Measurements from ENCODE around the gene RSF1.

RSF1 gene

GRCh38 chr11:77704029-77704428, 116.5 kb downstream of the RSF1 start:
- no peaks in the 10 kb centered on the region for H3K9me3 ChIP-seq (ENCODE audit: control insufficient read depth, low read length)
- no peak overlapping the region for H3K4me3 ChIP-seq (ENCODE audit: insufficient read depth, low read depth, low read length)
- H3K27me3 ChIP-seq (ENCODE audit: control insufficient read depth, insufficient read depth, low read length, poor library complexity, severe bottlenecking), result no peaks in the 10 kb centered on the region
- H3K4me1 ChIP-seq (ENCODE audit: control insufficient read depth, insufficient read depth, low read length), result no peaks in the 10 kb centered on the region
- peaks cover 9% of the 10 kb centered on the region for H3K36me3 ChIP-seq (ENCODE audit: control insufficient read depth, insufficient read depth, low read length)
- H3K27ac ChIP-seq (ENCODE audit: insufficient read depth, low read depth, low read length, poor library complexity, severe bottlenecking), result no peak overlapping the region
- WGBS, 2 experiments, result 90 to 94% methylated on average over 3 of the region's 3 CpGs

DNA sequence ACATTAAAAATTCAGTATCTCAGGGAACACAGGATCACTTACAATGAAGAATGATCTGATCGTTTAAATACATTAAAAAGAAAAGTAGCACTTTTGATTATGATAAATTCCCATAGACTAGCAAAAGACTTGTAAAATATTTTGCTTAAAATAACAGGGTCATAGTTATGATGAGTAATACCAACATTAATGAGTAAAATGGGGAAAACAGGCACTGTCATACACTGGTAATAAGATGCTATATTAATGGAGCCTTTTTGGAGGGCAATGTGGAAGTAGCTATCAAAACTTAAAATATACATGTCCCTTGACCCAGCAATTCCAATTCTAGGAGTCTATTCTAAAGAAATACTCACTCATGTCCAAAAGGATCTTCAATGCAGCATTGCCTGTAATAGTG, 121.1 kb downstream of the RSF1 start:
- Histone ChIP-seq H3K27me3 (ENCODE audit: control insufficient read depth, insufficient read depth, low read length, poor library complexity, severe bottlenecking) (no peaks in the 10 kb centered on the region), H3K36me3 (ENCODE audit: control insufficient read depth, insufficient read depth, low read length) (peaks cover 21% of the 10 kb centered on the region), H3K9me3 (ENCODE audit: control insufficient read depth, low read length) (no peaks in the 10 kb centered on the region), H3K4me3 (ENCODE audit: insufficient read depth, low read depth, low read length) (no peak overlapping the region), H3K4me1 (ENCODE audit: control insufficient read depth, insufficient read depth, low read length) (no peaks in the 10 kb centered on the region), H3K27ac (ENCODE audit: insufficient read depth, low read depth, low read length, poor library complexity, severe bottlenecking) (no peak overlapping the region)
- WGBS, 2 experiments, result 100% methylated on average over 1 of the region's 1 CpG; no CpG with 5 or more reads in 1 of the 2 experiments

DNA sequence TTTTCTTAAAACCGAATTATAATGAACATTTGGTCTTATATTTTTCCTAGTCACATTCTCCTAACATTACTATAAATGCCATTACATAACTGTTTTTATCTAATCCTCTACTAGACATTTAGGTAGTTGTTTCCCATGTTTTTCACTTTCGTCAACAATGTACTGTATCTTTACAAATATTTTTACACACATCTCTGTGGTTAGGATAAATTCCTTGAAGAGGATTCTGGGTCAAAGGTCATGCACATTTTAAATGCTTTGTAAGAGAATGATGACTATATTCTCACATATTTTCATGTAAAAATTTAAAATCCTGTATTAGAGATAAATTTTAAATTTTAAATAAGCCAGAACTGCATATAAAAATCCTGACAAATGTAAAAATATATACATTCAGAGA, 121.6 kb downstream of the RSF1 start:
- H3K36me3 ChIP-seq (ENCODE audit: control insufficient read depth, insufficient read depth, low read length), result peaks cover 21% of the 10 kb centered on the region

DNA sequence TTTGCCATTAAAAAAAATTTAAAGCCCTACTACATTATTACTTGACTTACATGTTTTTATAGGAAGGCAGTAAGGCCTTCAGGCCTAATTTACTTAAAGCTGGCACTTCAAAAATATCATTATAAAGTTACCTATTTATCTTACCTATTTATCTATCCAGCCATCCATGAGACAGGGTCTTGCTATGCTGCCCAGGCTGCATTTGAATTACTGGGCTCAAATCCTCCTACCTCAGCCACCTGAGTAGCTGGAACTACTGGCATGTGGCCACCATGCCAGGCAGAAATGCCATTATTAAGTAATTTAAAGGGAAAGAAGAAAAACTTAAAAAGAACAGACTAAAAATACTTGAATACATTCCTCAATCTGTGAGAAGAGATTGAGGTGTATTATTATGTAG, 122.7 kb downstream of the RSF1 start:
- H3K27ac ChIP-seq (ENCODE audit: insufficient read depth, low read depth, low read length, poor library complexity, severe bottlenecking), result no peak overlapping the region
- H3K36me3 ChIP-seq (ENCODE audit: control insufficient read depth, insufficient read depth, low read length), result peaks cover 21% of the 10 kb centered on the region
- H3K4me1 ChIP-seq (ENCODE audit: control insufficient read depth, insufficient read depth, low read length), result no peaks in the 10 kb centered on the region

More for the DNA sequence above, 121.6 kb downstream of the RSF1 start:
- no peak overlapping the region for H3K27ac ChIP-seq (ENCODE audit: insufficient read depth, low read depth, low read length, poor library complexity, severe bottlenecking)
- no peaks in the 10 kb centered on the region for H3K9me3 ChIP-seq (ENCODE audit: control insufficient read depth, low read length)
- no peaks in the 10 kb centered on the region for H3K27me3 ChIP-seq (ENCODE audit: control insufficient read depth, insufficient read depth, low read length, poor library complexity, severe bottlenecking)
- 100% methylated on average over 1 to 2 of the region's 2 CpGs for WGBS, 2 experiments
- no peak overlapping the region for H3K4me3 ChIP-seq (ENCODE audit: insufficient read depth, low read depth, low read length)
- no peaks in the 10 kb centered on the region for H3K4me1 ChIP-seq (ENCODE audit: control insufficient read depth, insufficient read depth, low read length)

GRCh38 chr11:77695417-77695816, 125.1 kb downstream of the RSF1 start:
- no peaks in the 10 kb centered on the region for H3K9me3 ChIP-seq (ENCODE audit: control insufficient read depth, low read length)
- H3K4me3 ChIP-seq (ENCODE audit: insufficient read depth, low read depth, low read length), result no peak overlapping the region
- no peaks in the 10 kb centered on the region for H3K27me3 ChIP-seq (ENCODE audit: control insufficient read depth, insufficient read depth, low read length, poor library complexity, severe bottlenecking)
- H3K4me1 ChIP-seq (ENCODE audit: control insufficient read depth, insufficient read depth, low read length), result no peaks in the 10 kb centered on the region
- no CpG with 5 or more reads among the region's 1 CpG for WGBS, 2 experiments
- no peak overlapping the region for H3K27ac ChIP-seq (ENCODE audit: insufficient read depth, low read depth, low read length, poor library complexity, severe bottlenecking)
- peaks cover 12% of the 10 kb centered on the region for H3K36me3 ChIP-seq (ENCODE audit: control insufficient read depth, insufficient read depth, low read length)

More for the DNA sequence above, 122.7 kb downstream of the RSF1 start:
- Histone ChIP-seq H3K4me3 (ENCODE audit: insufficient read depth, low read depth, low read length) (no peak overlapping the region), H3K27me3 (ENCODE audit: control insufficient read depth, insufficient read depth, low read length, poor library complexity, severe bottlenecking) (no peaks in the 10 kb centered on the region), H3K9me3 (ENCODE audit: control insufficient read depth, low read length) (no peaks in the 10 kb centered on the region)

DNA sequence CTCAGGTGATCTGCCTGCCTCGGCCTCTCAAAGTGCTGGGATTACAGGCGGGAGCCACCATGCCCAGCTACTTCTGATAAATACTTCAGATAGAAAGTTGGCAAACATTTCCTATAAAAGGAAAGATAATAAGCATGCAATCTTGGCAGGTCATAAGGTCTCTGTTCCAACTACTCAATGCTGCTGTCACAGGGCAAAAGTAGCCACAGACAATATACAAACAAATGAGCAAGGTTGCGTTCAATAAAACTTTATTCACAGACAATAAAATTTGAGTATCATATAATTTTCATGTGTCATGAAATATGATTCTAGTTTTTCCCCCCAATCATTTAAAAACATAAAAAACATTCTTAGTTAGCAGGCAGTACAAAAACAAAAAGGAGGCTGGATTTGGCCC, 129.9 kb downstream of the RSF1 start:
- H3K27me3 ChIP-seq (ENCODE audit: control insufficient read depth, insufficient read depth, low read length, poor library complexity, severe bottlenecking), result no peaks in the 10 kb centered on the region
- H3K4me1 ChIP-seq (ENCODE audit: control insufficient read depth, insufficient read depth, low read length), result no peaks in the 10 kb centered on the region
- H3K9me3 ChIP-seq (ENCODE audit: control insufficient read depth, low read length), result no peaks in the 10 kb centered on the region
- WGBS, 2 experiments, result 85 to 100% methylated on average over 2 of the region's 3 CpGs
- no peak overlapping the region for H3K27ac ChIP-seq (ENCODE audit: insufficient read depth, low read depth, low read length, poor library complexity, severe bottlenecking)
- no peak overlapping the region for H3K4me3 ChIP-seq (ENCODE audit: insufficient read depth, low read depth, low read length)
- peaks cover 11% of the 10 kb centered on the region for H3K36me3 ChIP-seq (ENCODE audit: control insufficient read depth, insufficient read depth, low read length)

DNA sequence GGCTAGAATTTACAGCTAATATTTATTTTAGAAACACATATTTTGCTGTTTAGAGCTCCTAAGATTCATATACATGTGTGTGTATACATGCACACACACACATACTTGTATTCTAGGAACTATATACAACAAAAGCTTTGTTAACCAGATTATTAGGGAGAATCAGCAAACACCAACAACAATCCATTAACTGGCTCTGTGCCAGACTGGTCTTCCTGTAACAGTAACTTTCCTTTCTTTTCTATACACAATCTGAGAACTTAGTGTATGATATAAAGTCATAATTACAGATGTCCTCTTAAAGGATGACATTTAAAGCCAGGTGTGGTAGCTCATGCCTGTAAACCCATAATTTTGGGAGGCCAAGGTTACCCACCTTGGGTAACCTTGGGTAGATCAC, 133.4 kb downstream of the RSF1 start:
- Histone ChIP-seq H3K27ac (ENCODE audit: insufficient read depth, low read depth, low read length, poor library complexity, severe bottlenecking) (no peak overlapping the region), H3K27me3 (ENCODE audit: control insufficient read depth, insufficient read depth, low read length, poor library complexity, severe bottlenecking) (no peaks in the 10 kb centered on the region), H3K9me3 (ENCODE audit: control insufficient read depth, low read length) (no peaks in the 10 kb centered on the region), H3K36me3 (ENCODE audit: control insufficient read depth, insufficient read depth, low read length) (peaks cover 17% of the 10 kb centered on the region), H3K4me3 (ENCODE audit: insufficient read depth, low read depth, low read length) (no peak overlapping the region), H3K4me1 (ENCODE audit: control insufficient read depth, insufficient read depth, low read length) (no peaks in the 10 kb centered on the region)

- 97 to 100% methylated on average over 3 of the region's 3 CpGs for WGBS, 2 experiments
Observed at GRCh38 chr11:77677138-77677537, 143.4 kb downstream of the RSF1 start.

DNA sequence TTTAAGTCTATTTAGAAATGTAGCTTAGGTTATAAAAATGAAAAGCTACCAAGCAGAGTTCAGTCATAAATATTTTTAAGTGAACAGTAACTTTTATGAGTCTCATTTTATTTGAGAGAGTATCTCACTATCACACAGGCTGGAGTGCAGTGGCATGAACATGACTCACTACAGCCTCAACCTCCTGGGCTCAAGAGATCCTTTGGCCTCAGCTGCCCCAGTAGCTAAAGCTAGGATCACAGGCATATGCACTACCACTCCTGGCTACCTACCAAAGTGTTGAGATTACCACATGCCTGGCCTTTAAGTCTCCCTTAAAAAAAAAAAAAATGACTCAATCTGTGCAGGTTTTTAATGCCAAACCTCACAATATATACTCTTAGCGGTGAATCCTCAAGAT, 148.3 kb downstream of the RSF1 start:
- Histone ChIP-seq H3K27me3 (ENCODE audit: control insufficient read depth, insufficient read depth, low read length, poor library complexity, severe bottlenecking) (no peaks in the 10 kb centered on the region), H3K9me3 (ENCODE audit: control insufficient read depth, low read length) (no peaks in the 10 kb centered on the region), H3K4me3 (ENCODE audit: insufficient read depth, low read depth, low read length) (no peak overlapping the region), H3K36me3 (ENCODE audit: control insufficient read depth, insufficient read depth, low read length) (peaks cover 55% of the 10 kb centered on the region), H3K4me1 (ENCODE audit: control insufficient read depth, insufficient read depth, low read length) (no peaks in the 10 kb centered on the region), H3K27ac (ENCODE audit: insufficient read depth, low read depth, low read length, poor library complexity, severe bottlenecking) (no peak overlapping the region)
- WGBS, 2 experiments, result 100% methylated on average over 1 of the region's 1 CpG

More at GRCh38 chr11:77677138-77677537, 143.4 kb downstream of the RSF1 start:
- peaks cover 28% of the 10 kb centered on the region for H3K36me3 ChIP-seq (ENCODE audit: control insufficient read depth, insufficient read depth, low read length)
- no peaks in the 10 kb centered on the region for H3K27me3 ChIP-seq (ENCODE audit: control insufficient read depth, insufficient read depth, low read length, poor library complexity, severe bottlenecking)
- H3K4me3 ChIP-seq (ENCODE audit: insufficient read depth, low read depth, low read length), result no peak overlapping the region
- H3K4me1 ChIP-seq (ENCODE audit: control insufficient read depth, insufficient read depth, low read length), result no peaks in the 10 kb centered on the region
- no peaks in the 10 kb centered on the region for H3K9me3 ChIP-seq (ENCODE audit: control insufficient read depth, low read length)
- no peak overlapping the region for H3K27ac ChIP-seq (ENCODE audit: insufficient read depth, low read depth, low read length, poor library complexity, severe bottlenecking)

DNA sequence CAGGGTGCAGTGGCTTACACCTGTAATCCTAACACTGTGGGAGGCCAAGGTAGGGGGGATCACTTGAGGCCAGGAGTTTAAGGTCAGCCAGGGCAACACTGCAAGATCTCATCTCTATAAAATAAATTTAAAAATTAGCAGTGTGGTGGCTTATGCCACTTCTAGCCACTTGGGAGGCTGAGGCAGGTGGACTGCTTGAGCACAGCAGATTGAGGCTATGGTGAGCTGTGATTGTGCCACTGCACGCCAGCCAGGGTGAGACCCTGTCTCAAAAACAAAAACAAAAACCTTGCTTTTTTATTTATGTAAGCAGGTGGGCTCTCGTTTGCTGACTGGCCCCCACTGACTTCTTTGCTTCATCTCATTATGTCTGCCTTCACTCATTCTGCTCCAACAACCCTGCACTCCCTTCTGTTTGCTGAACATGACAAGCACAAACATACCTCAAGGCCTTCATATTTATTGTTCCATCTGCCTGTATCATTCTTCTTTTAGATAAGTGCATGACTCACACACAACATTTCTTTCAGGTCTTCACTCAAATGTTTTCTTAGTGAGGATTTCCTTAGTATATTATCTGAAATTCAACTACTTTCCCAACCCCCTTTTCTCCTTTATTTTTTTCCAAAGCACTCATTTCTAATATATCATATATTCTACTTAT, 150.5 kb downstream of the RSF1 start:
- H3K27ac ChIP-seq (ENCODE audit: insufficient read depth, low read depth, low read length, poor library complexity, severe bottlenecking), result no peak overlapping the region
- H3K27me3 ChIP-seq (ENCODE audit: control insufficient read depth, insufficient read depth, low read length, poor library complexity, severe bottlenecking), result no peaks in the 10 kb centered on the region
- H3K36me3 ChIP-seq (ENCODE audit: control insufficient read depth, insufficient read depth, low read length), result peaks cover 44% of the 10 kb centered on the region
- no peaks in the 10 kb centered on the region for H3K9me3 ChIP-seq (ENCODE audit: control insufficient read depth, low read length)
- no peaks in the 10 kb centered on the region for H3K4me1 ChIP-seq (ENCODE audit: control insufficient read depth, insufficient read depth, low read length)
- WGBS, 2 experiments, result 88 to 93% methylated on average over 2 of the region's 2 CpGs
- H3K4me3 ChIP-seq (ENCODE audit: insufficient read depth, low read depth, low read length), result no peak overlapping the region

- Histone ChIP-seq H3K27ac (ENCODE audit: insufficient read depth, low read depth, low read length, poor library complexity, severe bottlenecking) (no peak overlapping the region), H3K36me3 (ENCODE audit: control insufficient read depth, insufficient read depth, low read length) (peaks cover 42% of the 10 kb centered on the region), H3K4me1 (ENCODE audit: control insufficient read depth, insufficient read depth, low read length) (no peaks in the 10 kb centered on the region), H3K27me3 (ENCODE audit: control insufficient read depth, insufficient read depth, low read length, poor library complexity, severe bottlenecking) (no peaks in the 10 kb centered on the region), H3K9me3 (ENCODE audit: control insufficient read depth, low read length) (no peaks in the 10 kb centered on the region), H3K4me3 (ENCODE audit: insufficient read depth, low read depth, low read length) (no peak overlapping the region)
- WGBS, 2 experiments, result 91 to 95% methylated on average over 3 of the region's 3 CpGs
Observed at GRCh38 chr11:77668760-77669159, 151.8 kb downstream of the RSF1 start.

Data from ectodermal cell (in vitro differentiated cells).